Activated T-cell treated with anti-CD3 and anti-CD28 coated beads, Interleukin-2, amount 50 U/mL, for 24 hours (primary cell): ENCODE data around the gene DRAXIN.
A peak's percentile ranks its signal among the peaks of the same experiment; 100 is the strongest.

Experiments
- DNase-seq: peaks from one replicate; pipeline ENCODE4 v3.0.0-alpha.2; 2020
- H3K27ac Mint-ChIP-seq: 2 replicates; pipeline ENCODE4 v1.8.0; 2020; ENCODE audit warnings: mild to moderate bottlenecking, mixed read lengths
- H3K27me3 Mint-ChIP-seq: 2 replicates; pipeline ENCODE4 v1.8.0; 2020; ENCODE audit warnings: mixed read lengths
- H3K36me3 Mint-ChIP-seq: 2 replicates; pipeline ENCODE4 v1.8.0; 2020; ENCODE audit warnings: low read depth, mixed read lengths
- H3K4me1 Mint-ChIP-seq: 2 replicates; pipeline ENCODE4 v1.8.0; 2020; ENCODE audit warnings: low read depth, mixed read lengths
- H3K4me3 Mint-ChIP-seq: 2 replicates; pipeline ENCODE4 v1.8.0; 2020; ENCODE audit warnings: mild to moderate bottlenecking, moderate library complexity, mixed read lengths
- H3K9me3 Mint-ChIP-seq: 2 replicates; pipeline ENCODE4 v1.8.0; 2020; ENCODE audit warnings: mixed read lengths

Gene DRAXIN

GRCh38 chr1:11740258-11741192, 49.0 kb downstream of the DRAXIN start:
- peaks cover 57% of the 10 kb centered on the region for H3K4me1 Mint-ChIP-seq
- peak overlapping the region; percentile 78 for H3K27ac Mint-ChIP-seq
- DNase-seq = peak; percentile 42
- H3K36me3 Mint-ChIP-seq = peaks cover 5% of the 10 kb centered on the region
- no peaks in the 10 kb centered on the region for H3K9me3 Mint-ChIP-seq
- H3K27me3 Mint-ChIP-seq = no peaks in the 10 kb centered on the region
- H3K4me3 Mint-ChIP-seq = no peak overlapping the region

DNA sequence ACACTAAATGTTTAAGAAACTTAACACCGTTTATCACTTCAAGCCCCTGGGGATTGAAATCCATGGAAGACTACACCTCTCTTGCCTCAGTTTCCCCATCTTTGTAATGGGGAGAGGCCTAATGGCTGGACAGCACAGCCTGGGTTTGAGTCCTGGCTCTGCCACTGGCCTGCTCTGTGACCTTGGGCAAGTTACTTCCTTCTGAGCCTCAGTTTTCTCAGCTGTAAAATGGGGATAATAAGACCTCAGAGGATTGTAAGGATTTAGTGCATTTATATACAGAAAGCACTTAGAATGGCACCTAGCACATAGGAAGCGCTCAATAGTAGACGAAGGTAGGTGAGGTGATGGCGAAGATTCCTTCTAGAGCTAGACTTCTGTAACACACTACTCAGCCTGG, 50.0 kb downstream of the DRAXIN start:
- H3K4me1 Mint-ChIP-seq = peaks cover 57% of the 10 kb centered on the region
- H3K4me3 Mint-ChIP-seq = no peak overlapping the region
- H3K27me3 Mint-ChIP-seq = no peaks in the 10 kb centered on the region
- H3K9me3 Mint-ChIP-seq = no peaks in the 10 kb centered on the region
- DNase-seq = no peak
- peaks cover 8% of the 10 kb centered on the region for H3K36me3 Mint-ChIP-seq
- H3K27ac Mint-ChIP-seq = peak overlapping the region; percentile 78

- DNase-seq = no peak
- Mint-ChIP-seq H3K27ac (peak overlapping the region; percentile 45), H3K27me3 (no peaks in the 10 kb centered on the region), H3K4me3 (no peak overlapping the region), H3K4me1 (peaks cover 53% of the 10 kb centered on the region), H3K9me3 (no peaks in the 10 kb centered on the region), H3K36me3 (peaks cover 11% of the 10 kb centered on the region)
Measured at GRCh38 chr1:11741919-11742558, 50.5 kb downstream of the DRAXIN start.

GRCh38 chr1:11744287-11744686, 52.8 kb downstream of the DRAXIN start:
- H3K36me3 Mint-ChIP-seq = peaks cover 16% of the 10 kb centered on the region
- H3K27me3 Mint-ChIP-seq = no peaks in the 10 kb centered on the region
- H3K4me3 Mint-ChIP-seq = no peak overlapping the region
- no peak for DNase-seq
- peaks cover 43% of the 10 kb centered on the region for H3K4me1 Mint-ChIP-seq
- H3K27ac Mint-ChIP-seq = no peak overlapping the region
- H3K9me3 Mint-ChIP-seq = no peaks in the 10 kb centered on the region

- no peak for DNase-seq
- Mint-ChIP-seq H3K27ac (no peak overlapping the region), H3K9me3 (no peaks in the 10 kb centered on the region), H3K4me1 (peaks cover 28% of the 10 kb centered on the region), H3K27me3 (no peaks in the 10 kb centered on the region), H3K4me3 (no peak overlapping the region), H3K36me3 (peaks cover 23% of the 10 kb centered on the region)
Measured at GRCh38 chr1:11746092-11746491, 54.6 kb downstream of the DRAXIN start.

DNA sequence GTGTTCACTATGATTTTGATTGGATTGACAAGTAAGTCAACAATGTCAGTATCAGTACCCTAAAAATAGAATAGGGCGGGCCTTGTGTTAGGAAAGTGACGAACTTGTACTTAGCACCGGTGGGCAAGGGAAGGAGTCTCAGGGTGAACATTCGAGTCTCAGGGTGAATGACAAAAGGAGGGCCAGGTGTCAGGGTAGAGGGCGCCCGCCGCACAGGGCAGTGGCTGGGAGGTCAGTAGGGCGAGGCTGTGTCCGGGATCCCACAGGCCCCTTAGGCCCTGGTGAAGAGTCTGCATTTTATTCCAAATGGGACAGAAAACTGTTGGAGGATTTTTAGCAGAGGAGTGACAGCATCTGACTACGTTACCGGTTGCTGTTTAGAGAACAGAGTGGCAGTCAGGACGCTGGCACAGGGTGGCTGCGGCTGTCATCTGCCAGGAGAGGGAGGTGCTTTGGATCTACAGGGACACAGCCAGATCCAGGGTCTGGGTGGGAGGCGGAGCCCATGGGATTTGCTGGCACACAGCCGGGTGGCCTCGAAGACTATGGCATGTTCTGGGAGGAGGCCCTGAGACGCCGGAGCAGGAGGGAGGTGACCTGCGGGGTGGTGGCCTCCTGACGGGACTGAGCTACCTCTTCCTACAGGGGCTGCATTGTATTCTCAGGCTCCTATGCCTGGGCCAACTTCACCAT, 55.4 kb downstream of the DRAXIN start:
- Mint-ChIP-seq H3K36me3 (peaks cover 26% of the 10 kb centered on the region), H3K4me3 (no peak overlapping the region), H3K27me3 (no peaks in the 10 kb centered on the region), H3K9me3 (no peaks in the 10 kb centered on the region), H3K4me1 (peaks cover 19% of the 10 kb centered on the region), H3K27ac (no peak overlapping the region)
- no peak for DNase-seq

DNA sequence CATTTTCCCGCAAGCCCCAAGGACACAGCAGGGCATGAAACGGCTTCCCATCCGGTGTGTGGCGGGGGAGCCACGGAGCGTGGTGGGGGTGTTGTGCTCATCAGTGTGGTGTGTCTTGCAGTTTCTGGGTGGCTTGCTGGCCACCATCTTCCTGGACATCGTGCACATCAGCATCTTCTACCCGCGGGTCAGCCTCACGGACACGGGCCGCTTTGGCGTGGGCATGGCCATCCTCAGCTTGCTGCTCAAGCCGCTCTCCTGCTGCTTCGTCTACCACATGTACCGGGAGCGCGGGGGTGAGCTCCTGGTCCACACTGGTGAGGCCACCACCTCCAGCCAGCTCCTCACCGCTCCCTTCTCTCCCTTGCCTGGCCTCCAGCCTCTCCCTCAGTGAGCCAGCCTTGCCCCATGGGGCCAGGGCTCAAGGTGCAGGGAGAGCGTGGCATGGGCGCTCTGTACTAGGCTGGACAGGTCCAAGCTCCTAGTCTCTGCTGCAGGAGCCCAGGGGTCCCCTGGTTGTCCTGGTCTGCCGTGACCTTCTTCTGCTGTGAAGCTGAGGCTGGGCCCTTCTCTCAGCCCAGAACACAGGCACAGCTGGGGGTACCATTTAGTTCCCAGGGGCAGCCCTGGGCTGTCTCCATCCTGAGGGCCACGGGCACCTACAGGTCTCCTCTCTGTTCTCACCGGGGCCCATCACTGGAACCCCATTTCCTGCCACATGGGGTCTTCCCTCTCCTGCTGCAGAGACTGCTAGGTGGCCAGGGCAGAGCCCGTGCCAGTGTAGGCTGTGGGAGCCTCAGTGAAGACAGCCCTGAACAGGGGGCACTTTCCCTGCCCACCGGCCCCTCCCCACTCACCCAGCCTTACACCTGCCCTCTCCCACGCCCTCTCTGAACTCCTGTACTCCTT, 57.0 kb downstream of the DRAXIN start:
- no peak for DNase-seq
- Mint-ChIP-seq H3K36me3 (peaks cover 26% of the 10 kb centered on the region), H3K4me3 (no peak overlapping the region), H3K27ac (peak overlapping the region; percentile 75), H3K4me1 (peaks cover 15% of the 10 kb centered on the region), H3K27me3 (no peaks in the 10 kb centered on the region), H3K9me3 (no peaks in the 10 kb centered on the region)

GRCh38 chr1:11749203-11749689, 57.7 kb downstream of the DRAXIN start:
- H3K27me3 Mint-ChIP-seq = no peaks in the 10 kb centered on the region
- peaks cover 26% of the 10 kb centered on the region for H3K36me3 Mint-ChIP-seq
- H3K4me1 Mint-ChIP-seq = peaks cover 15% of the 10 kb centered on the region
- peak; percentile 64 for DNase-seq
- no peak overlapping the region for H3K4me3 Mint-ChIP-seq
- no peaks in the 10 kb centered on the region for H3K9me3 Mint-ChIP-seq
- H3K27ac Mint-ChIP-seq = peak overlapping the region; percentile 75

DNA sequence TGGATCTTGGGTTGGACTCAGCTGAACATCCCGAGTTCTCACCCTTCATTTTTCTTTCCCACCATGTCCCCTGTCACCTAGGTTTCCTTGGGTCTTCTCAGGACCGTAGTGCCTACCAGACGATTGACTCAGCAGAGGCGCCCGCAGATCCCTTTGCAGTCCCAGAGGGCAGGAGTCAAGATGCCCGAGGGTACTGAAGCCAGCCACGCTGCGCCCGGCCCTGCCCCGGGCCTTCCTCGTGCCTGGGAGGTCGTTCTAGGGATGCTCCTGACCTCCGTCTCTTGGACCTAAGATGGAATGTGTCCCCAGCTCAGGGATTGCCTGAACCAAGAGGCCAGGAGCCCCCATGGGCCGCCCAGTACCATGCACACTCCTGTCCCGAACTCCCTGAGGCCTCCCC, 58.5 kb downstream of the DRAXIN start:
- Mint-ChIP-seq H3K27me3 (no peaks in the 10 kb centered on the region), H3K36me3 (peaks cover 26% of the 10 kb centered on the region), H3K4me3 (no peak overlapping the region), H3K27ac (no peak overlapping the region), H3K4me1 (peaks cover 15% of the 10 kb centered on the region), H3K9me3 (no peaks in the 10 kb centered on the region)
- no peak for DNase-seq

GRCh38 chr1:11751087-11751486, 59.6 kb downstream of the DRAXIN start:
- Mint-ChIP-seq H3K27ac (no peak overlapping the region), H3K9me3 (no peaks in the 10 kb centered on the region), H3K4me1 (peaks cover 12% of the 10 kb centered on the region), H3K27me3 (no peaks in the 10 kb centered on the region), H3K36me3 (peaks cover 22% of the 10 kb centered on the region), H3K4me3 (no peak overlapping the region)
- no peak for DNase-seq

DNA sequence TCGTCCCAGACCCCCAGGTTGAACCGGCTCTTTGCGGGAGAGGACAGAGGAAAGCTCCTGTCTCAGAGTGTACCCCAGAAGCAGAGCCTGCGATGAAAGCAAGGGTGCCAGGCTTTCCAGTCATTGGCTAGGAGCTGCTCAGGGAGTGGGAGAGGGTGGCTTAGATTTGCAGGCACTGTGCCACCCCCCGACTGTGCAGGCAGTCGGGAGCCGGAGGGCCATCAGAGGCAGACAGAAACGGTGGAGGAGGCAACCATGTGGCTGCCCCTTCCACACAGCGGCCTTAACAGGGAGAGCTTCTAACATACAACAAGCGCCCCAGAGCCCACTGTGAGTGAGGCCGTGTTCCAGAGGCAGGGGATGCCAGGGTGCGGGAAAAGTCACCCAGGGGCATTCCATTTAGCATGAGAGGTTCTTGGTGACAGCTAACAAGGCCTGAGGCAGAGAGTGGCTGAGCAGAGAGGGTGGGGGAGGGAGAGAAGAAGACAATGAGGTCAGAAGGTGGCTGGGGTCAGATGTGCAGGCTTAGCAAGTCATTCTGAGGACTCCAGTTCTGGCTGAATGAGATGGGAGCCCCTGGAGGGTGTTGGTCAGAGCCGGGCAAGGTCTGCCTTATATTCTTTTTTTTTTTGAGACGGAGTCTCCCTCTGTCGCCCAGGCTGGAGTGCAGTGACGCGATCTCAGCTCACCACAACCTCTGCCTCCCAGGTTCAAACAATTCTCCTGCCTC, 61.0 kb downstream of the DRAXIN start:
- H3K36me3 Mint-ChIP-seq = peaks cover 13% of the 10 kb centered on the region
- no peaks in the 10 kb centered on the region for H3K27me3 Mint-ChIP-seq
- no peak overlapping the region for H3K27ac Mint-ChIP-seq
- no peak for DNase-seq
- H3K9me3 Mint-ChIP-seq = no peaks in the 10 kb centered on the region
- H3K4me3 Mint-ChIP-seq = no peak overlapping the region
- H3K4me1 Mint-ChIP-seq = peaks cover 8% of the 10 kb centered on the region

DNA sequence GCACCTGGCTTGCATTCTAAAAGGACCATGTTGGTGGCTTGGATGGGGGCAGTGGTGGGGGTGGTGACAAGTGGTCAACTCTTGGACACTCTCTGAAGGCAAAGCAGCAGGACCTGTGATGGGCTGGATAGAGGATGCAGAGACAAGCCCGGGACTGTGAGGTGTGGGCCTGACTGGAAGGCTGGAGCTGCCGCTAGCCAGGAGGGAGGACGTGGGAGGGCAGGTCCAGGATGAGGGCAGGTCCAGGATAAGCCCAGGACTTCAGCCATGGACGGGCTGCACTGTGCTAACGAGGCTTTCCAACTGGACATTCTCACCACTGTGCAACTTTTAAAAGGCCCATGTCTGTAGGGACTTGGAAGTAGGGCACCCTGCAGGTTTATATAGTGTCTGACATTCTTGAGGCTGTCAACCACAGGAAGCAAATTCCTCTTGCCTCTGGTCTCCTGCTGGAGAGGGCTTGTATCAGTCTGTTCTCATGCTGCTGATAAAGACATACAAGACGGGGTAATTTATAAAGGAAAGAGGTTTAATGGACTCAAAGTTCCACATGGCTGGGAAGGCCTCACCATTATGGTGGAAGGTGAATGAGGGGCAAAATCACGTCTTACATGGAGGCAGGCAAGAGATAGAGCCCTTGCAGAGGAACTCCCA, 62.2 kb downstream of the DRAXIN start:
- H3K27ac Mint-ChIP-seq = no peak overlapping the region
- H3K9me3 Mint-ChIP-seq = no peaks in the 10 kb centered on the region
- H3K27me3 Mint-ChIP-seq = no peaks in the 10 kb centered on the region
- no peak overlapping the region for H3K4me3 Mint-ChIP-seq
- DNase-seq = no peak
- H3K4me1 Mint-ChIP-seq = peaks cover 8% of the 10 kb centered on the region
- peaks cover 13% of the 10 kb centered on the region for H3K36me3 Mint-ChIP-seq

GRCh38 chr1:11757047-11757446, 65.5 kb downstream of the DRAXIN start:
- Mint-ChIP-seq H3K27me3 (peaks cover 11% of the 10 kb centered on the region), H3K4me1 (peaks cover 6% of the 10 kb centered on the region), H3K4me3 (no peak overlapping the region)

More at GRCh38 chr1:11757047-11757446, 65.5 kb downstream of the DRAXIN start:
- DNase-seq = no peak
- Mint-ChIP-seq H3K36me3 (no peaks in the 10 kb centered on the region), H3K27ac (no peak overlapping the region), H3K9me3 (no peaks in the 10 kb centered on the region)
